HG03521 (cell line): ENCODE data around the gene ELAVL2.

Experiments
- ATAC-seq: cut with Tn5 transposase; IDR thresholded peaks from one replicate; pipeline ENCODE4 v1.9.1; 2021; ENCODE audit warnings: mild to moderate bottlenecking, moderate library complexity; ENCODE audit not compliant: unreplicated experiment

ELAVL2 gene

DNA sequence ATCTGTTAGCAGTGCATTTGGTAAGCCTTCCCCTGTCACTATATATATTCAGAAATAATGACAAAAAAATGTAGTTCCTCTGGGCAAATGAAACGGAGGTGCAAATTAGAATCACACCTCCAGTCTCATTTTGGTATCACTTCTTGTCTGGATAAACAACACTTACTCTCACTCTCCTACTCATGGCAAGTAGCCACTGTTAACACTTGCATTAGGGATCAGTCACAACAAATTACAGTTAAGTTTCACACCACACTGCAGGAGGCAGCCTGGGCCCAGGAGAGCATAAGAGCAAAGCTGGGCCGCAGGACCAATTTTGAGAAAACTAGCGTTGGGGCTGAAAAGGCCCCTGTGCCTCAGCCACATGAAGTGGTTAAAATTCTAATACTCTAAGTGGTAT lies 161.0 kb downstream of the ELAVL2 start:
- no peak for ATAC-seq

DNA sequence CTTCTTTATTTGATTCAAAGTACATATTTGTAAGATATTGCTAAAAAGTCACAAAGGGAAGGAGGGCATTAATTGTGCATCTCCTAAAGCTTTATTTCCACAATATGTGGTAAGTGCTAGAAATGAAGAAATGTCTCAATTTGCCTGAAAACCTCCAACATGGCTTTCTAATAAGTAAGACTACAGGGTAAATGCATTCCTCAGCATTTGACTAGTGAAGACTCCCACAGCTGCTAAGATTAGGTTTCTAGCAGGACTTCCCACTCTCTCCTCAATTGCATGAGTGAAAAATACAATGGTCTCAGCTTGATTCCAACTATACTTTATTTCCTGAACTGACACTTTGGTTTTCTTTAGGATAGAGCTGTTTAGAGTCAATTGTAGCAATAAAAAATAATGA lies 162.1 kb downstream of the ELAVL2 start:
- ATAC-seq, result no peak

DNA sequence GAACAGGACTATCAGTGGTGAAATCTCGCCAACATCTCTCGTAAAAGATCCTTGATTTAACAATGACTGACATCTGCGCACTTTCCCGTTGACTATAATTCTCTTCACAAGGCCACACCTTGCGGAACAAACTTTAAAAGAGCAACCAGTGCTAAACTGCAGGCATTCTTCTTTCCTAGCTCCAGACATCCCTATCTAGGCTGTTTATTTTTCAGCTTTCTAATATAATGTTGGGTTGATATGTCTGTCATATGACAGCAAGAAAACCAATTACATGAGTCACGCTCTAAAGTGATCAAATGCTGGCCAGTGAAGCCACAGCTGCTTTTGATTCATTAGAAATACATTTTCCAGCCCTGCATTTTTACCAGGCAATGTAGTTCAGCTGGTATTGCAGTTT lies 162.5 kb downstream of the ELAVL2 start:
- no peak for ATAC-seq

- ATAC-seq, result no peak
Observed at GRCh38 chr9:23663125-23663524, 162.9 kb downstream of the ELAVL2 start.

DNA sequence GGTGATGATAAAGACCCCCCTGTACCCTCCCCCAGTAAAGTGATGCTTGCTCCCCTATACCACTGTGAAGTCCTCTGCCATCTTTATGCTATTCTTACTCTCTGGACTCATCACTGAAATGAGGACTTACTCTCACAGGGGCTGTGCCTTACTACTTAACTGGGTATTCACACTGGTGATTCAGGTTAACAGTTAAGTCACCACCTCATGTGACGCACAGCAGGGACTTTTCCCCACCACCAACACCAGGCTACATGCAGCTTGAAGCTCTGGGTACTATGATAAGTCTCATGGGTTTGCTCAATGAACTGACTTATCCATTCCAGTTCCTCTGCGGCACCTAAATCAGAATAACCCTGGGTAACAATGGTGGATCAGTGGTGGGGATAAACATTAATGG lies 163.7 kb downstream of the ELAVL2 start:
- no peak for ATAC-seq

DNA sequence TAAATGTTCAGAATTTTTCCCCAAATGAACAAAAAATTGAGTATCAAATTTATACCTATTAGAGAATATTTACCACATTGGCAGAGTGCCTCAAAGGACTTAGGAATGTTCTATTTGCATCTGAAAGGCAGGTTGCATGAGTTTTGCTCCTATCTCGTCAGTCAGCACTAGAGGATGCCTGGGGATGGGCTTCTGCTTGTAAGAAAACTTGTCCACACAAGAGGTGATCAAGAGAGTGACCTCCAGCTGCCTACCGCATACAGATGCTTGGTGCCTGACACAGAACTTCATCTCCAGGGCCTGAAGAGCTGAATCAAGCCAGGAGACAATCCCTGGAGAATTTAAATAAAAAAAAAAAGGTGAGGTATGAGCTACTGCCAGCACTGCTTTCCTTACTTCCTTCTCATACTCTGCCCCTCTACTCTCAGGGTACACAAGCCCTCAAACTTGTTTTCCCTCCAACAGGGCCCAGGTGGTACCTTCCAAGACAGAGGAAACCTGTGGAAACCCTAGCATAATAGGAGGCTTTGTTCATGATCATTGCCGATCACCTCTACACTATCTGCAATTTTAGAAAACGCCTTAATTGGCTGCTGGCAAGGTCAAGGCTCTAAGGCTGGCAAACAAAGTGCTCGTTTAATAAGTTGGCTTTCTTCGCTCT lies 166.6 kb downstream of the ELAVL2 start:
- no peak for ATAC-seq

- no peak for ATAC-seq
Observed at GRCh38 chr9:23658376-23659258, 167.4 kb downstream of the ELAVL2 start.

GRCh38 chr9:23651051-23651450 lies 175.0 kb downstream of the ELAVL2 start:
- ATAC-seq, result no peak

DNA sequence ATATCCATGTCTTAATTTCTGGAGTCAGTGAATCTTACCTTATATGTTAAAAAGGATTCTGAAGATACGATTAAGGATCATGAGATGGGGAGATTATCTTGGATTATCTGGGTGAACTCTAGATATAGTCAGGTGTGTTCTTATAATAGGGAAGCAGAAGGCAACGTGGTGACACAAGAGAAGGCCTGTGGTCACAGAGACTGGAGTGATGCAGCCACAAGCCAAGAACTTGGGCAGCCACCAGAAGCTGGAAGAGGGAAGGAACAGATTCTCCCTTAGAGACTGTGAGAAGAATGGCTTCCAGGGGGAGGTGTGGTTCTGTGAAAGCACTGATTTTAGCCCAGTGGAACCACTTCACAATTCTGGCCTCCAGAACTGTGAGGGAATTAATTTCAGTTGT lies 177.4 kb downstream of the ELAVL2 start:
- ATAC-seq, result no peak

- no peak for ATAC-seq
Observed at GRCh38 chr9:23644896-23645295, 181.1 kb downstream of the ELAVL2 start.

- no peak for ATAC-seq
Observed at GRCh38 chr9:23644326-23644725, 181.7 kb downstream of the ELAVL2 start.

DNA sequence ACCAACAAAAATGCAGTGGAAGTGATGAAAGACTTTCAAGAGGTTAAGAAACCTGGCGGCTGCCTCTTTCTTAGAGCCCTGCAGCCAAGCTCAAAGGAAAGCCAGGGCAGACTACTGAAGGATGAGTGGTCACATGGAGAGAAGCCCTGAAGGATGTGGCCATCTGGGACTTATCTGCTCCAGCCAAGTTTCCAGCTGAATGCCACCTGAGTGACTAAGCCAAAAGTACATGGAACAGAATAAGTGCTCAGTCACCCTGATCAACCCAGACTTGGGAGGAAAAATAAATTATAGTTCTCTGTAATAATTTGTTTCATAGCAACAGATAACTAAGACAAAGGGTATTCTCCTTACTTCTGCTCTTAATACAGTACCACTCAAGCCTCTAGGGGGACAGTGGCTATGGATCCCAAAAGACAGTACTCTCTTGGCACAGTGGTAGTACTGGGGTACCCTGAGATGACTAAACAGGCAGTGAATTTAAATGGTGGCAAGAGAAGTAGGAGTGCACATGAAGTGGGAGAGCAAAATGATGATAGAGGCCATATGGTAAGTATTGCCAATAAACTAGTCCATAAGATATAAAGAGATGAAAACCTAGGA lies 182.3 kb downstream of the ELAVL2 start:
- no peak for ATAC-seq
